Thoracic aorta (tissue), 2 donors: ENCODE results near the gene SKIC8. TPM values are rescaled to one million over a fixed set of nuclear protein-coding genes. Genes with fewer than 3 reads are reported as not detected.

ENCODE experiments used
- ATAC-seq: fragments of 150-250 bp; one replicate; pipeline ENCODE4 v1.8.0; 2017; ENCODE audit warnings: low read depth; ENCODE audit not compliant: insufficient number of reproducible peaks, low FRiP score
- DNase-seq: peaks from one replicate; pipeline ENCODE4 v3.0.0-alpha.2; 2020; ENCODE audit warnings: low spot score
- H3K27ac ChIP-seq, 2 donors: fragments of 200-600 bp; sonication (generic); 1 replicate in 1 of 2; 2 replicates in 1 of 2; pipeline ENCODE4 v1.5.1; 2016; ENCODE audit warnings: mild to moderate bottlenecking in 2 of 2, moderate library complexity in 2 of 2
- H3K27me3 ChIP-seq: fragments of 200-600 bp; sonication (generic); replicated peaks from 2 replicates; pipeline ENCODE4 v1.6.0; 2016; ENCODE audit warnings: mild to moderate bottlenecking; ENCODE audit not compliant: insufficient read depth
- H3K36me3 ChIP-seq: fragments of 200-600 bp; sonication (generic); one replicate; pipeline ENCODE4 v1.5.1; 2016
- H3K4me1 ChIP-seq, 2 donors: fragments of 200-600 bp; sonication (generic); 1 replicate in 1 of 2; 2 replicates in 1 of 2; pipeline versions ENCODE4 v1.5.1 to v1.6.0; 2016; ENCODE audit warnings: low read depth in 2 of 2, mild to moderate bottlenecking in 1 of 2; ENCODE audit not compliant: control insufficient read depth in 1 of 2
- H3K4me3 ChIP-seq: fragments of 200-600 bp; sonication (generic); 2 replicates; pipeline ENCODE4 v1.5.1; 2016; ENCODE audit warnings: mild to moderate bottlenecking
- H3K9me3 ChIP-seq: fragments of 200-600 bp; sonication (generic); 2 replicates; pipeline ENCODE4 v1.5.1; 2016
- CTCF ChIP-seq: fragments of 200-600 bp; sonication (generic); IDR thresholded peaks from one replicate; pipeline ENCODE4 v1.5.1; 2019; ENCODE audit warnings: antibody characterized with exemption
- total RNA-seq, 2 donors: library from RNA; depleted of rRNA; stranded (reverse); fragments of >200 nt; gene quantifications; one replicate each; pipeline versions ENCODE4 v1.1.0 to v1.2.3, GENCODE V29; 2016

The SKIC8 gene
- total RNA-seq, 2 donors from 2014 or later = 41.6 to 74.2 TPM

- Histone ChIP-seq H3K27me3 (no peaks in the 10 kb centered on the region), H3K27ac (no peak overlapping the region), H3K36me3 (no peaks in the 10 kb centered on the region), H3K4me3 (no peak overlapping the region), H3K4me1 (no peaks in the 10 kb centered on the region), H3K9me3 (no peaks in the 10 kb centered on the region)
- DNase-seq (no peak), ATAC-seq (no peak)
- no peak for TF ChIP-seq CTCF
Observed at GRCh38 chr15:78233496-78233895, 65.9 kb downstream of the SKIC8 start.

Other genes starting within 250 kb of the SKIC8 start
- gene TBC1D2B, start 221.9 kb downstream of the SKIC8 start, total RNA-seq = 10 to 100 TPM; 54.0 to 58.5 TPM
- gene SH2D7, start 207.0 kb downstream of the SKIC8 start, total RNA-seq = not detected
- 1 to 10 TPM; 1.2 to 7.9 TPM for gene CIB2, start 168.2 kb downstream of the SKIC8 start, total RNA-seq
- gene IDH3A, start 150.2 kb downstream of the SKIC8 start, total RNA-seq = 100 to 1,000 TPM in 1 of 2 donors, 10 to 100 TPM in 1; 50.9 to 138 TPM
- not detected for gene ACSBG1, start 65.0 kb downstream of the SKIC8 start, total RNA-seq
- gene DNAJA4, start 35.0 kb downstream of the SKIC8 start, total RNA-seq = 10 to 100 TPM; 27.2 to 28.9 TPM
- 1 to 10 TPM in 1 of 2 donors, not detected in 1; 5.1 TPM for gene CRABP1, start 40.7 kb upstream of the SKIC8 start, total RNA-seq
- gene IREB2, start 138.6 kb upstream of the SKIC8 start, total RNA-seq = 10 to 100 TPM; 16.5 to 35.6 TPM
- gene HYKK, start 208.0 kb upstream of the SKIC8 start, total RNA-seq = 1 to 10 TPM; 6.4 to 6.8 TPM
- 10 to 100 TPM; 66.2 to 97.5 TPM for gene PSMA4, start 240.8 kb upstream of the SKIC8 start, total RNA-seq